Prostate gland (tissue), 2 donors: ENCODE results near the gene SUPV3L1. TPM values are rescaled to one million over a fixed set of nuclear protein-coding genes. Genes with fewer than 3 reads are reported as not detected.

Source experiments
- DNase-seq: peaks from one replicate; pipeline ENCODE4 v3.0.0-alpha.2; 2019; ENCODE audit warnings: low spot score
- H3K27ac ChIP-seq, 2 donors: fragments of 200-600 bp; sonication (generic); 2 replicates each; pipeline ENCODE4 v1.5.1; 2017 to 2019
- H3K27me3 ChIP-seq: fragments of 200-600 bp; sonication (generic); replicated peaks from 2 replicates; pipeline ENCODE4 v1.5.1; 2019; ENCODE audit not compliant: insufficient read depth
- H3K36me3 ChIP-seq, 2 donors: fragments of 200-600 bp; sonication (generic); 1 replicate in 1 of 2; 2 replicates in 1 of 2; pipeline versions ENCODE4 v1.5.1 to v1.8.1; 2017 to 2019
- H3K4me1 ChIP-seq: fragments of 200-600 bp; sonication (generic); replicated peaks from 2 replicates; pipeline ENCODE4 v1.5.1; 2019
- H3K4me3 ChIP-seq, 2 donors: fragments of 200-600 bp; sonication (generic); 2 replicates each; pipeline ENCODE4 v1.5.1; 2017 to 2019
- H3K9me3 ChIP-seq: fragments of 200-600 bp; sonication (generic); 2 replicates; pipeline ENCODE4 v1.5.1; 2017
- POLR2A ChIP-seq: fragments of 450-650 bp; IDR thresholded peaks from one replicate; pipeline ENCODE4 v1.6.1; 2016; ENCODE audit warnings: antibody characterized with exemption, mild to moderate bottlenecking
- POLR2AphosphoS5 ChIP-seq: sonication (generic); formaldehyde crosslinking; IDR thresholded peaks from one replicate; pipeline ENCODE4 v1.6.1; 2017; ENCODE audit warnings: antibody characterized with exemption
- WGBS: methylation state at CpG from one replicate; pipeline ENCODE4 v1.1.5; 2018; 5-methylcytosine and 5-hydroxymethylcytosine counted together
- intact Hi-C: fragments of 100-400 bp; cut with DNase I; formaldehyde crosslinking; loops from one replicate; pipeline ENCODE4 v1.14.2; 2022
- total RNA-seq, 2 donors: library from RNA; depleted of rRNA; stranded (reverse); fragments of >200 nt; gene quantifications; one replicate each; pipeline ENCODE4 v1.1.0, GENCODE V29; 2016
- TF ChIP-seq, protein P1 (sequence below), 4 experiments: fragments of 200-600 bp in 2 of 4; fragments of 450-650 bp in 2 of 4; sonication (generic) in 2 of 4; IDR thresholded peaks; 1 replicate in 3 of 4; 2 replicates in 1 of 4; pipeline ENCODE4 v1.5.1; 2016 to 2019; ENCODE audit warnings: antibody characterized with exemption in 4 of 4, mild to moderate bottlenecking in 2 of 4, moderate library complexity in 2 of 4

The SUPV3L1 gene
- total RNA-seq, 2 donors from 2014 or later = 18.5 to 37.0 TPM

DNA sequence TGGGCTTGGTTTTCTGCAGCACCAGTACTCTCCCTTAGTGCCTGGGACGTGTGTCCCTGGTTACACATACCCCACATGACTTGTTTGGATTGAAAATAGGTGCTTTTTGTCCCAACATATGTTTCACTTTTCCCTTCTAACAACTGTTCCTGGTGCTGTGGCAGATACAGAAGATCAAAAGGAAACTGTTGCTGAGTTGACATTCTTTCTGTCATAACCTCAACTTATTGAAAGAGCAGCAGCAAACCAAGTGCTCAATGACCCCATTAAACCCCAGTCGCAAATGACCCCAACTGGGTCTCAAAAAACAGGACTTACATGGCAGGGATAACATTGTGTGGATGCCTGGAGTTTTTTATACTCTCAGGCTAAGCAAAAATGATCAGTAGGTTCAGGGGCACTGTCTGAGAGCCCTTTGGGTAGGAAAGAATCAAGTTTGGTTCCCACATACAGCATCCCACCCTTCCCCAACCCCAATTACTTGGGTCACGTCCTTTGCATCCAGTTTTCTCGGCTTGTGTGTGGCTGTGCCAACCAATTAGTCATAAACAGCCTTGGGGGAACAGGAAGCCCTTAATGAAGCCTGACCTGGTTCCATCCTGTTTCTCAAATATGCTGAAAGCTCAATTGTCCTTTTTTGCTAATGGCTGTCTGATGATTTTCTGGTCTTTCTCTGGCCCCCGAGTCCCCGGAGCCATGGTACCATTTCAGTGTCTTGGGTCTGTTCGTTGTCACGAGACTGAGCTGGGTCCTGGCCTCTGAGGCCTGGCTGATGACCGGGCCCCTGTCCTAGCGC is 45.0 kb downstream of the SUPV3L1 start:
- intact Hi-C loops = no loop called here
- no peaks in the 10 kb centered on the region for H3K4me1 ChIP-seq
- 63% methylated on average over 10 of the region's 10 CpGs for WGBS
- no peak for DNase-seq
- no peaks in the 10 kb centered on the region for H3K36me3 ChIP-seq
- TF ChIP-seq, protein P1, sequence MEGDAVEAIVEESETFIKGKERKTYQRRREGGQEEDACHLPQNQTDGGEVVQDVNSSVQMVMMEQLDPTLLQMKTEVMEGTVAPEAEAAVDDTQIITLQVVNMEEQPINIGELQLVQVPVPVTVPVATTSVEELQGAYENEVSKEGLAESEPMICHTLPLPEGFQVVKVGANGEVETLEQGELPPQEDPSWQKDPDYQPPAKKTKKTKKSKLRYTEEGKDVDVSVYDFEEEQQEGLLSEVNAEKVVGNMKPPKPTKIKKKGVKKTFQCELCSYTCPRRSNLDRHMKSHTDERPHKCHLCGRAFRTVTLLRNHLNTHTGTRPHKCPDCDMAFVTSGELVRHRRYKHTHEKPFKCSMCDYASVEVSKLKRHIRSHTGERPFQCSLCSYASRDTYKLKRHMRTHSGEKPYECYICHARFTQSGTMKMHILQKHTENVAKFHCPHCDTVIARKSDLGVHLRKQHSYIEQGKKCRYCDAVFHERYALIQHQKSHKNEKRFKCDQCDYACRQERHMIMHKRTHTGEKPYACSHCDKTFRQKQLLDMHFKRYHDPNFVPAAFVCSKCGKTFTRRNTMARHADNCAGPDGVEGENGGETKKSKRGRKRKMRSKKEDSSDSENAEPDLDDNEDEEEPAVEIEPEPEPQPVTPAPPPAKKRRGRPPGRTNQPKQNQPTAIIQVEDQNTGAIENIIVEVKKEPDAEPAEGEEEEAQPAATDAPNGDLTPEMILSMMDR (IDR thresholded peaks at IDR 0.05) = no peak
- TF ChIP-seq POLR2A (no peak), POLR2AphosphoS5 (no peak)
- H3K9me3 ChIP-seq = no peaks in the 10 kb centered on the region
- no peaks in the 10 kb centered on the region for H3K27me3 ChIP-seq
- no peak overlapping the region for H3K27ac ChIP-seq
- H3K4me3 ChIP-seq = no peak overlapping the region

DNA sequence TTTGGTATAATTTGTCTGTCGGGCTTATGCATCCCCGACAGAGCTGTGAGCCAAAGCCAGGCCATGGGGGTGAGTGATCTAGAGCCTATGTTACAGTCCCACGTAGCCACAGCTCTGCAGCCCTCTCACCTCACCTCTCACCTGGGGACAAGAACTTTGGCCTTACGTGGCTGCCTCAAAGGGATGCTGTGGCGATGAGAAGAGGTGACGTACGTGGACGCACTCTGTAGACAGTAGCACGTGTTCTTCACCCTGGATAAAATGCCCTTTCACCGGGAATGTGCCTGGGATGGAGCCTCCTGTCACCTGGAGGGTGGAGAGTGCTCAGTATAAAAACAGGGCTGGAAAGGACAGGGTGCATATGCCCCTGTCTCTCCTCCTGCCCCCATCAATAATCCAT is 45.6 kb downstream of the SUPV3L1 start:
- H3K4me1 ChIP-seq = no peaks in the 10 kb centered on the region
- no peak for DNase-seq
- H3K27me3 ChIP-seq = no peaks in the 10 kb centered on the region
- TF ChIP-seq POLR2A (no peak), POLR2AphosphoS5 (no peak)
- TF ChIP-seq, protein P1 (IDR thresholded peaks at IDR 0.05) = no peak
- no peaks in the 10 kb centered on the region for H3K9me3 ChIP-seq
- no peaks in the 10 kb centered on the region for H3K36me3 ChIP-seq
- intact Hi-C loops = no loop called here
- no peak overlapping the region for H3K27ac ChIP-seq
- no peak overlapping the region for H3K4me3 ChIP-seq
- WGBS = 87% methylated on average over 10 of the region's 10 CpGs

DNA sequence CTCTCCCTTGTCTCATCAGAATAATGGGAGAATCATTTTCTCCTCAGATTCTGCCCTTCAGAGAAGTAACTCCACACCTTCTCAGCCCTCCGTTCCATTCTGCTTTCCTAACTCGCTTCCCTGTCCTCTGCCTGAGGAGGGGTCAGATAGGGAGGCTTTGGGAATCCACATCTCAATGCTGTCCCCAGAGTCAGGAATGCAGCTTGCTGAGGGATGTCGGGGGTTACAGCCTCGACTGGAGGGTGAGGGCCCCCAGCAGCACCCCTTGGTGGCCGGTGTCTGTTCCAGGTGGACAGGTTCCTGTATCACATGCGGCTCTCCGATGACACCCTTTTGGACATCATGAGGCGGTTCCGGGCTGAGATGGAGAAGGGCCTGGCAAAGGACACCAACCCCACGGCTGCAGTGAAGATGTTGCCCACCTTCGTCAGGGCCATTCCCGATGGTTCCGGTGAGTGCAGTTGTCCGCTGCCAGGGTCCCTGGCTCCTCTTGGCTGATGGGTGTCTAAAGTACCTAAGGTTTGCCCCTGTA is 47.0 kb downstream of the SUPV3L1 start:
- DNase-seq = no peak
- Histone ChIP-seq H3K27ac (no peak overlapping the region), H3K27me3 (no peaks in the 10 kb centered on the region), H3K4me1 (no peaks in the 10 kb centered on the region), H3K9me3 (no peaks in the 10 kb centered on the region), H3K36me3 (no peaks in the 10 kb centered on the region), H3K4me3 (no peak overlapping the region)
- TF ChIP-seq POLR2AphosphoS5 (no peak), POLR2A (no peak)
- TF ChIP-seq, protein P1 (IDR thresholded peaks at IDR 0.05) = no peak
- 92% methylated on average over 14 of the region's 14 CpGs for WGBS
- intact Hi-C loops = no loop called here

DNA sequence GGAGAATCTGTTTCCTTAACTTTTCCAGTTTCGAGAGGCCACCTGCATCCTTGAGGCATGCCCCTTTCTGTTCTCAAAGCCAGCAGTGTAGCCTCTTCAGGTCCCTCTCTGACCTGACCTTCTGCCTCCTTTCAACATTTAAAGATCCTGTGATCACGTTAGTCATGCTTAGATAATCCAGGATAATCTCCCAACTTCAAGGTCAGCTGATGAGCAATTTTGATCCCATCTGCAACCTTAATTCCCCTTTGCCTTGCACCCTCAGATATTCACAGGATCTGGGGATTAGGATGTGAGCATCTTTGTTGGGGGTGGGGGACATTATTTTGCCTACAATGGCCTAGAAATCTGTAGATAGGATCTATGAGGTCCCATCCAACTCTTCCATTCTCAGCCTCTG is 48.1 kb downstream of the SUPV3L1 start:
- intact Hi-C loops = no loop called here
- Histone ChIP-seq H3K4me1 (no peaks in the 10 kb centered on the region), H3K27ac (no peak overlapping the region), H3K27me3 (no peaks in the 10 kb centered on the region), H3K9me3 (no peaks in the 10 kb centered on the region), H3K36me3 (no peaks in the 10 kb centered on the region), H3K4me3 (no peak overlapping the region)
- WGBS = 90% methylated on average over 2 of the region's 2 CpGs
- no peak for TF ChIP-seq POLR2A
- no peak for TF ChIP-seq POLR2AphosphoS5
- TF ChIP-seq, protein P1 (IDR thresholded peaks at IDR 0.05) = no peak
- DNase-seq = no peak

DNA sequence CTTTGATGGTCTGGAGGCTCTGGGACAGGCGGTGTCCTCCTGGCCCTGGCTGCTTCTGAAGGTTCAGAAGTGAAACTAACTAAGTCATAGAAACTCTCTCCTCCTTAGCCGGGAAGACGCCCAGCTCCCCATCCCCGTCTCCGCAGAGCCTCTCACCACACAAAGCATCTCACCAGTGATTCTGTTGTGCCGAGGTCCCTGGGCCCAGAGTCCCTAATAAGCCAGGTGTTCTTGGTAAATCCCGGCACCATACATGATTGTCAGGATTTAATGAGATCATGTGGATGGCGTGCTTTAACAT is 49.5 kb downstream of the SUPV3L1 start:
- Histone ChIP-seq H3K27me3 (no peaks in the 10 kb centered on the region), H3K9me3 (no peaks in the 10 kb centered on the region), H3K4me1 (no peaks in the 10 kb centered on the region), H3K36me3 (no peaks in the 10 kb centered on the region), H3K27ac (no peak overlapping the region), H3K4me3 (no peak overlapping the region)
- no peak for DNase-seq
- WGBS = 85% methylated on average over 8 of the region's 8 CpGs
- intact Hi-C loops = no loop called here
- TF ChIP-seq POLR2A (no peak), POLR2AphosphoS5 (no peak)
- TF ChIP-seq, protein P1 (IDR thresholded peaks at IDR 0.05) = no peak
